GM21447 (cell line): ENCODE measurements around the gene COL26A1.
"Not testable (repeated sequence)": the region's sequence is repeated elsewhere in the genome, so short reads cannot be mapped to it uniquely, and the experiment has no call there.

Experiments used
- ATAC-seq: cut with Tn5 transposase; IDR thresholded peaks from one replicate; pipeline ENCODE4 v1.9.1; 2021; ENCODE audit not compliant: unreplicated experiment

Gene COL26A1

DNA sequence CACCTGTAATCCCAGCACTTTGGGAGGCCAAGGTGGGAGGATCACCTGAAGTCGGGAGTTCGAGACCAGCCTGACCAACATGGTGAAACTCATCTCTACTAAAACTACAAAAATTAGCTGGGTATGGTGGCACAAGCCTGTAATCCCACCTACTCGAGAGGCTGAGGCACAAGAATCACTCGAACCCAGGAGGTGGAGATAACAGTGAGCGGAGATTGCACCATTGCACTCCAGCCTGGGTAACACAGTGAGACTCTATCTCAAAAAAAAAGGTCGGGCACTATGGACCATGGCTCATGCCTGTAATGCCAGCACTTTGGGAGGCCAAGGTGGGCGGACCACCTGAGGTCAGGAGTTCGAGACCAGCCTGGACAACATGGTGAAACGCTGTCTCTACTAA, 127.8 kb downstream of the COL26A1 start:
- not testable (repeated sequence) for ATAC-seq

DNA sequence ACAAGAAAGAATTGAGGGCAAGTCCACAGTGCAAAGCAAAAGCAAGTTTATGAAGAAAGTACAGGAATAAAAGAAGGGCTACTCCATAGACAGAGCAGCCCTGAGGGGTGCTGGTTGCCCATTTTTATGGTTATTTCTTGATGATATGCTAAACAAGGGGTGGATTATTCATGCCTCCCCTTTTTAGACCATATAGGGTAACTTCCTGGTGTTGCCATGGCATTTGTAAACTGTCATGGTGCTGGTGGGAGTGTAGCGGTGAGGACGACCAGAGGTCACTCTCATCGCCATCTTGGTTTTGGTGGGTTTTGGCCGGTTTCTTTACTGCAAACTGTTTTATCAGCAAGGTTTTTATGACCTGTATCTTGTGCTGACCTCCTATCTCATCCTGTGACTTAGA, 128.8 kb downstream of the COL26A1 start:
- not testable (repeated sequence) for ATAC-seq

DNA sequence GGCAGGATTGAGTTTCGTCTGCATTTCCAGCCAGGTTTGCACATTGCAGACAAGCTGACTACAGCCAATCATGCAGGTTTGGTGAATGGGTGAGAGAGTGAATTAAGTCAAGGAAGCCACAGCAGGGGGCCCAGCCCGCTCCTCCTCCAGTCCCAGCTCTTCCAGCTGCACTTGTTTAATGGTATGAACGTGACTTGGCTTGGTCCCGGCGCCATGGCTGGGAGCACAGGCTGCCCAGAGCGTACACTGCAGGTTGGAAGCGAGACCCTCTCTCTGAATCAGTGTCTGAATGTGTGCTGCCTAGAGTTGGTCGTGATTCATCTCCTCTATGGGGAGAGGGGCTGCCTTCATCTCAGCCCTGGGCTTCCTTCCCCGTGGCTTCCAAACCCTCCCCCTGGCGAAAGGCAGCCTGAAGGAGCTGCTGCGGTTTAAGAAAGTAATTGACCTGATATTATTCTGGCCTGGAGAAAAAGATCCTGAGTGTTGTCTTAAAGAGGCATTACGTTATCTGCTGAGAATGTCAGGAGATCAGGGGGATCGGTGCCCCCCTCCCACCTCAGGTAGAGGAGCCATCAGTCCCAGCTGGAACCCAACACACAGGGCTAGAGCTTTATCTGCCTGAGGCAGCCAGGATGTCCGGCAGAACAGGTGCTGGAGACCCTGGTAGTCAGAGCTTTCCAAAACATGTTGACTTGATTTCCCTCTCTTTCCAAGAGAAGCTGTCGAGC, 132.1 kb downstream of the COL26A1 start:
- no peak for ATAC-seq

DNA sequence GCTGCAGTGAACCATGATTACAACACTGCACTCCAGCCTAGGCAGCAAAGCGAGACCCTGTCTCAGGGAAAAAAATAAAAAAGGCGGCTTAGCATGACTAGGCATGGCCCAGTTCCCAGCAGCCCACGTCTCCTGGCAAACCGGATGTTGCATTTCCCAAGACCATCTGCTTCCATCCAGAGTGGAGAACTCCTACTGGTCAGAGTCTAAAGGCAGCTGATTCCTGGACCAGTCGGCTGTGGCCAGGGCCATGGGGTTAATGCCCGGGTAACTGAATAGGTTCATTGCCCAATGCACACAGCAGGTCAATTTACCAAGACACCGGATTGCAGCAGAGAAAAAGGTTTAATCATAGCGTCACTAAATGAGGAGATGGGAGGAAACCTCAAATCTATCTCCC, 133.3 kb downstream of the COL26A1 start:
- no peak for ATAC-seq

DNA sequence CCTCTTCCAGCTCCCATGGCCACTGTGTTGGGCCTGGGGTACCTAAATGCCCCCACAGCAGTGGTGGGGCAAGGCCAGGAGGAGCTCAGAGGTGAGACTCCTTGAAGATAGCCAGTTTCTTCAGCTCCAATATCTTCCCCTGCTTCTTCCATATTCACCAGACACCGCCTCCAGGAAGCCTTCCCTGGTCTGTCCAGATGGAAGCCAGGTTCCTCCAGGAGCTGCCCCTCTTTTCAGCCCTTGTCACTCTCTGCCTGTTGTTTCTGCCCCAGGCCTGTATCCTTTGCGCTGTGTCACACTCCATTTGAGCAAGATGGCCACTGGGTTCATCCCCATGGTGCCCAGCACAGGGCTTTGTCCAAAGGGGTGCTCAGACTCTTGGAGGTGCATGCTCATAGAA, 138.7 kb downstream of the COL26A1 start:
- ATAC-seq: no peak

DNA sequence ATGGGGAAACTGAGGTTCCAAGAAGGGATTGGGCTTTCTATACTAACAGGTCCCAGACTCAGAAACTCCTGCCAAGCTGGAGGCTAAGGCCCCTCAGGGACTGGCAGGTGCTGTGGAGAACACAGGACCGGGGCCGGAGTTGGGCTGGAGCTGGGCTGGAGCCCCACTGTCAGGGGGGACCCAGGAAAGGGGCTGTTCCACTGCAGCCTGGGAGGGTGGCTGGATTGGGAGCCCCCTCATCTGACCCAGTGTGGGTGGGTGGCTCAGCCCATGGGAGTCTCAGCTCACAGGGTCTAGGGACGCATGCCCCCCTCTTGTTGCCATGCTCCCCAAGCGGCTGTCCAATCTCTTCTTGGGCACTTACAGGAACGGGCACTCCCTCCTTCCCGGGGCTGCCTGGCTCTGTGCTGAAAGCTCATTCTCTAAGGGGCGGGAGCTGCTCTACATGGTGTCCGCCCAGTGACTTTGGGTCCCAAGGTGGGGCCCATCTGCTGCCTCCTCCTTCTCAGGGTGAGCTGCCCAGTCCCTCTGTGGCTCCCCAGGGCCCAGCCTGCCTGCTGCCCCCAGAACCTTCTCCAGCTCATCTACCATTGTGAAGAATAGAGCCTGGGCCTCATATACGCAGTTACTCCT, 139.9 kb downstream of the COL26A1 start:
- ATAC-seq: no peak

DNA sequence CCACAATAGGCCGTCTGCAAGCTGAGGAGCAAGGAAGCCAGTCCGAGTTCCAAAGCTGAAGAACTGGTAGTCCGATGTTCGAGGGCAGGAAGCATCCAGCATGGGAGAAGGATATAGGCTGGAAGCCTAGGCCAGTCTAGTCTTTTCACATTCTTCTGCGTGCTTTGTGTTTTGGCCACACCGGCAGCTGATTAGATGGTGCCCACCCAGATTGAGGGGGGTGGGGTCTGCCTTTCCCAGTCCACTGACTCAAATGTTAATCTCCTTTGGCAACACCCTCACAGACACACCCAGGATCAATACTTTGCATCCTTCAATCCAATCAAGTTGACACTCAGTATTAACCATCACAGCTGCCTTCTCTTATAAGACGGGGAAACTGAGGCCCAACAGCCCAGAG, 142.8 kb downstream of the COL26A1 start:
- ATAC-seq: not testable (repeated sequence)

DNA sequence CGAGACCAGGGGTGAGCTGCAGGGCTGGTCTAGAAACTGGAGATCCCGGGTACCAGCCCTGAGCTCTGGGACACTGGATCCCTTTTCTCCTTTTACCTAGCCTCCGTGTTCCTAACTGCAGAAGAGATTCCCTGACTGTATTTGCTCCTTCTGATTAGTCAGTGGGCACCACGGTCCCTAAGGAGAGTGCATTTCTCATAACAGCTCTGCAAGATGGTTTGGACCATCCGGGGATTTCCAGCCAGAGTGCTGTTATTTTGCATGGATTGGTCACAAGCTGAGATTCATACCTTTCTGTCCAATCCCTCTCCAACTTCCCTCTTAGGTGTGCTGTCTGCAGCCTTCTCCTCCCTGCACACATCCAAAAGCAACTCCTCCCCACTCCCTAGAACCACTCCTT, 143.9 kb downstream of the COL26A1 start:
- ATAC-seq: no peak

DNA sequence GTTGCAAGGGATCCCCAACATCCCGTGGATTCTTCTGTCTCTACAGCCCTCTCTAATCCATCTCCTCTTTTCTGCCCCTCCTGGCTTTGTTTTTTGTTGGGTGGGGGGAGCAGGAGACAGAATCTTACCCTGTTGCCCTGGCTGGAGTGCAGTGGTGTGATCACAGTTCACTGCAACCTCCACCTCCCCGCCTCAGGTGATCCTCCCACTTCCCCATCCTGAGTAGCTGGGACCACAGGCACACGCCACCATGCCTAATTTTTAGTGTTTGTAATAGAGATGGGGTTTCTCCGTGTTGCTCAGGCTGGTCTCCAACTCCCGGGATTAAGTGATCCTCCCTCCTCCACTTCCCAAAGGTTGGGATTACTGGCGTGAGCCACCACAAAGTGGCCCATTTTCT, 144.7 kb downstream of the COL26A1 start:
- ATAC-seq: no peak

DNA sequence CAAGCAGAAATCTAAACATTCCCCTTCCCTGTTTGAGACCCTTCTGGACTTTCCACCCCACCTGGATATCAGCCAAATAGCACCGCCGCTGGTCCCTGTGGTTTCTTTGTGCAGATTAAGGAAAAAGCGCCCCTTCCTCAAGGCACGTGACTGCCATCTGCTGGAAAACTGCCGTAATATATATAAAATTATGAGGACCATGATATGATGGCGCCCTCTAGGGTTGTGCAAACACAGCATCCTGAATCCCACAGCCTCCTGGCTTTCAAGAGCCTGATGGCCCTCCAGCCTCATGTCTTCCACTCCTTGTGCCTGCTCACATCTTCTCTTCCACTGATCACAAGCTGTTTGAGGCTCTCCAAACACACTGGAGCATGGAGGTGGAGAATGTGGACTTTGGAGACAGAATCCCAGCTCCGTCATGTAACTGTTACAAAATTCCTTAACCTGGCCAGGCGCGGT, 145.1 kb downstream of the COL26A1 start:
- no peak for ATAC-seq

DNA sequence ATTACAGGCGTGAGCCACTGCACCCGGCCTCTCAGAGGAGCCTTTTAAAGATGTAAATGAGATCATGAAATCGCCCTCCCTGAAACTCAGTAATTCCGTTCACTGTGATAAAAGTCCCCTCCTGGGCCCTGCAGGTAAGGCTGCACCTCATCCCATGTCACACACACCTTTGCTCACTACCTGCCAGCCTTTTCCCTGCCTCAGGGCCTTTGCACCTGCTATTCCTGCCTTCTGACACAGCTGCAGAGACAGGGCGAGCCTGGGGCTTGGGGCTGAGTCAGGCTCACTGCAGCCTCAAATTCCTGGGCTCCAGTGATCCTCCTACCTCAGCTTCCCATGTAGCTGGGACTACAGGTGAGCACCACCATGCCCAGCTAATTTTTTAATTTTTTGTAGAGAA, 147.6 kb downstream of the COL26A1 start:
- ATAC-seq: no peak

DNA sequence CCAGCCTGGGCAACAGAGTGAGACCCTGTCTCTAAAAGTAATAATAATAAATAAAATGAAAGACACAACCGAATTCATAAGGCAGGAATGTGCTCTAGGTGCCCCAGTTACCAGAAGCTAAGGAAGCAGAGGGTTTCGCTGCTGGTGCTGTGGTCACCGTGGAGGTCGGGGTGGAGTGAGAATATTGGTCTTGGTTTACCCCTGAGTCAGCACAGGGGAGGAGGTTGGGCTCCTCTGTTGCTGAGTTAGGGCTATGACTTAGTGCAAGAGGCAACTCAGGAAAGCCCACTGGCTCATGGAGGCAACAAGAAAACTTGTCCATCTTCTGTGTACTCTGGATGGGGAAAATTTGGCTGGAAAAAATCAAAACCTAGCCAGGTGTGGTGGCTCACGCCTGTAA, 149.3 kb downstream of the COL26A1 start:
- ATAC-seq: no peak

DNA sequence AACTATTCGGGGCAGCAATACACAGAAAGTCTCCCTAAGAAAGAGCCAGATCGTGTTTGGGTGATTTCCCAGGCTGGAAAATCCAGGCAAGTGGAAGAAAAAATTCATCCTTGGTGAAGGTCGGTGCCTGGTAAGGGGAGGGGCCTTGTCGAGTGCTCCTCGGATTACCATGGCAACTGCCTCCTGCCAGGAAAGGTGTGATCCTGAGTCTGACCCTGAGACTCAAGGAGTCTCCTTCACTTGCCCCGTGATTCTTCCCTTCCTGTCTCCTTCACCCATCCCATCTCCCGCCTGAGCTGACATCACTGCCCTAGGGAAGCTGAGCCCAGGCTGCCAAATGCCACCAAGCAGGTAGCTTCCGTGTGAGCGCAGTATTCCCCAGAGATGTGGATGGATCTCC, 154.2 kb downstream of the COL26A1 start:
- no peak for ATAC-seq

DNA sequence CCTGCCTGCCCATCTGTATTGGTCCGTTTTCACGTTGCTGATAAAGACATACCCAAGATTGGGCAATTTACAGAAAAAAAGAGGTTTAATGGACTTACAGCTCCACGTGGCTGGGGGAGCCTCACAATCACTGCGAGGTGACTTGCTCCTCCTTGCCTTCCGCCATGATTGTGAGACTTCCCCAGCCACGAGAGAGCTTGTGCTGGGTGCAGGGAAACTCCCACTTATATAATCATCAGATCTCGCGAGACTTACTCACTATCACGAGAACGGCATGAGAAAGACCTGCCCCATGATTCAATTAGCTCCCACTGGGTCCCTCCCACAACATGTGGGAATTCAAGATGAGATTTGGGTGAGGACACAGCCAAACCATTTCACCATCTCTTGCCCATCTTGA, 154.6 kb downstream of the COL26A1 start:
- ATAC-seq: no peak

DNA sequence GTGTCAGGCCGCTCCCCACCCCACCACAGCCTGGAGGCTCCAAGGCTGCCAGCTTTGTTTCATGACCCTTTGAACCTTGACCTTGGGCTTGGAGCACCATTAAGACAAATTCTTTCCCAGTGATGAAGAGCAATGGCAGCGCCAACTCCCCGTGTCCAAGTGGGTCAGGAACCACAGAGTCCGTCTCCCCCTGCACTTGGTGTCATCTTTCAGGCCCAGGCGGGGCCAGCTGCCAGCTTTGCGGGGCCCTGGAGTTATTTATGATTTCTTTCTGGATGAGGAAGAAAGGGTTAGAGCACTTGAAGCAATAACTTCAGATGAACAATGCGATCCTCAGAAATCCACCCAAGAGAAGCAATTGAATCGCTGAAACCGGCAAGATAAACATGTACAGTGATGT, 155.7 kb downstream of the COL26A1 start:
- ATAC-seq: no peak

DNA sequence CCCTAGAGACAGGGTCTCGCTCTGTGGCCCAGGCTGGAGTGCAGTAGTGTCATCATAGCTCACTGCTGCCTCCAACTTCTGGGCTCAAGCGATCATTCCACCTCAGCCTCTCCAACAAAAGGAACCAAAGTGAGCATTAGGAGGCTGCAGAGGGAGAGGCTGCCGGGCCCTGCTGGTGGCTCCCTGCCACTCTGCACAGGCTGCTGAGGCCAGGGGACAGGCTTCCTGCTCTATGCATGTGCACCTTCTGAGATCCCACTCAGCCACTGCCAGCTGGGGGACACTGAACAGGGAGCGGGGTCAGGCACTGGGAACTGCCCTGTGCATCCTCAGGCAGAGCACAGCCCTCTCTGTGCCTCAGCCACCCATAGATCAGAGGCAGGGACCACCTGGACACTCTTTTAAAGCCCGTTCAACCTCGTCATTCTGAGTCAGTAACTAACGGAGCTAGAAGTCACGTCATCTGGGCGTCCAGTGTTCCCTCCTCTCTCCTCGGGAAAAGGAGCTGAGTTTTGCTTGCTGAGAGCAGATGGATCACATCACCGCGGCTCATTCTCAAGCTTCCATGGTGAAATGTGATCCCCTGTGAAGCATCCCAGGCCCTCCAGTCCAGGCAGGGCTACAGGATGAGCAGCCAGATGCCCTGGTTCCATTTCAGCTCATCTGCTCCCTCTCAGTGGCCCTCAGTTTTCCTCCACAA, 156.8 kb downstream of the COL26A1 start:
- ATAC-seq: no peak

DNA sequence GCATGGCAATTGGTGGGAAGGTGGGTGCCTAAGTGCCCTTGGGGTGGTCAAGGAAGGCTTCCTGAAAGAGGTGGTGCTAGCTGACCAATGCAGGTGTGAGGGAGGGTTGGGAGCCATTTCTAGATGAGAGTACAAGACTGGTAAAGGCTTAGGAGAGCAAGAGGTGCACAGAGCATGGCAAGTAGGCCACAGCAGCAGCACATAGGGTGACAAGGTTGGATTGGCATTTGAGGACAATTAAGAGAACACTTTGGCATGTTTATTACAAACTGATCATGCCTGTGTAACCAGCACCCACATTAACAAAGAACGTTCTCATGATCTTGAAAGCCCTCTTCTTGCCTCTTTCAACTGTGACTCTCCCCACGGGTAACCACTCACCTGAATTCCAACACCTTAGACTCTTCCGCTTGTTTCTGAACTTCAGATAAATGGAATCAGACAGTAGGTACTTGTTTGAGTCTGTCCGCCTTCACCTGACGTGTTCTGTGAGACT, 158.8 kb downstream of the COL26A1 start:
- ATAC-seq: no peak

DNA sequence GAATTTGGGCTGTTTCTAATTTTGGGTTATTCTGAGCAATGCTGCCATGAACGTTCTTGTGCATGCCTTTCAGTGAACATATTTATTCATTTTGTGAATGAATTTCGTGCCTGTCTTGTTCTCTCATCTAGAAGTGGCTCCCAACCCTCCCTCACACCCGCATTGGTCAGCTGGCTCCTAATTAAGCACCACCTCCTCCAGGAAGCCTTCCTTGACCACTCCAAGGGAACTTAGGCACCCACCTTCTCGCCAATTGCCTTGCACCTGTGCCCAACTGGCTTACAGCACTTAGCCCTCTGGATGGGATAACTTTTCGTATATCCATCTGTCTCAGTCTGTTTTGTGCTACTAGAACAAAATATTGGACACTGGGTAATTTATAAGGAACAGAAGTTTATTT, 159.3 kb downstream of the COL26A1 start:
- ATAC-seq: no peak

DNA sequence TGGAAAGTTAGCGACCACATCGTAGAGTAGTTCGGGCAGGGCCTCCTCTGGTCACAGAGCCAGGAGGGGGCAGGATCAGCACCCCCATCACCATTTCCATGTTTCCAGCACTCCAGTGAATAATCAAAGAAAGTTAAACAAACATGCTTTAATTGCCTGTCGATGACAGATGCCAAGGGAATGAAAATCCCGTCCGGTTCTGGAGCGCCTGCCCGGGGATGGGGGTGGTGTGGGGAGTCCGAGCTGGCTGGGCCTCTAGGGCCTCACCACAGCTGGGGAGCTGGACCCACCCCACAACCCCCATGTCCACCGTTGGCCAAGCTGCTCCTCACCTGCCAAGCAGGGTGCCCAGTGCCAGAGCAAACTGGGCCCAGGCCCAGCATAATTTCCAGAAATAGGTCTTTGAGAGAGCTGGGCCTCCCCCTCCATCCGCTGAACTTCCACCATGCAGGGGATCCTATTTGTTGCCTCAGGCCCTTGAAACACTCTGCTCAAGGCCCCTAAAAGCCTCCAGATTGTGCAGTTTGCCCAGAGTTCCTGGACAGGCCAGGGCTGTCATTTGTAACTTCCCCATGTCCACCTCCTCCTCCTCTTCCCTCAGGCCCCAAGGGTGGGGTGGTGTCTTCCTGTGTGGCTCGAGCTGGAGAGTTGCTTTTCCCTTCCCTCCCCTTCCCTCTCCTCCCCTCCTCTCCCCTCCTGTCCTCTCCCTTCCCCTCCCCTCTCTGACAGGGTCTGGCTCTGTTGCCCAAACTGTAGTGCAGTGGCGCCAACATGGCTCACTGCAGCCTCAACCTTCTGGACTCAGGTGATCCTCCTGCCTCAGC, 165.4 kb downstream of the COL26A1 start:
- no peak for ATAC-seq

DNA sequence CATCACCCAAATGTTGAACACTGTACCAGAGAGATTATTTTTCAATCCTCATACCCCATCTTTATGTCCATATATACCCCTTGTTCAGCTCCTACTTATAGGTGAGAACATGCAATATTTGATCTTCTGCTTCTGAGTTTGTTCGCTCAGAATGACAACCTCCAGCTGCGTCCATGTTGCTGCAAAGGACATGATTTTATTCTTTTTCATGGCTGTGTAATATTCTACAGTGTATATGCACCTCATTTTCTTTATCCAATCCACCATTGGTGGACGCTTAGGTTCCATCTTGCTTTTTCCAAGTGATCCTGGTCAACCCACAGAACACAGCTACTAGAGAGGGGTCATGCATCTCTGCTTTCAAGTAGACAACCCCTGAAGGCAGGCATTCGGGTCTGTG, 166.9 kb downstream of the COL26A1 start:
- ATAC-seq: no peak

DNA sequence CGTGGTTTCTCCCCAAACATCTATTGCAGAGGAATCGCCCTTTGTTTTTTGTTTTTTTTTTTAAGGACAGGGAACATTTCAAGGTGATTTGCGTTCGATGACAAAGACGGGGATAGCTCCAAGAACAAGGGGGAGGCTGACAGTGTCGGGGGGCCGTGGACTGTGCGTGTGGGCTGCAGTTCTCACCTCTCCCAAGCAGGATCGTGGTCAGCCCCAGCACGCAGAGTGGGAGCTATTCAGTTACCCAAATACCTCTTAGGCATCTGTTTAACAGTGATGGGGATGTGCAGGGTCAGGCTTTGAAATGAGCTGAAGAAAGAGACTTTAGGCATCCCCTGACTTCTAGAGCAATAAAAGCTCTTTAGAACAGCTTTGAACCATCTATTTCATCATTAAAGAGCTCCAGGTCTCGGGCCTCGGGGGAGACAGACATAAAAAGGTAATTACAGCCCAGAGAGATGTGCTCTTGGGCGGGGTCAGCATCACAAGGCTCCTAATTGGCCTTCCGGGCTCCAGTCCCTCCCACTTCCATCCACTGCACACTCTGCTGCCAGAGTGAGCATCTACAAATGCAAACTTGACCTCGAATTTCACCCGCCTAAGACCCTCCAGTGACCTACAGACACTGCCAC, 169.2 kb downstream of the COL26A1 start:
- ATAC-seq: no peak
